Mammary epithelial cell (primary cell): ENCODE results near the gene TYSND1.

Experiments used
- EZH2 ChIP-seq: IDR thresholded peaks from 2 replicates; pipeline ENCODE4 v1.6.1; 2012; ENCODE audit warnings: low read length, inconsistent platforms, borderline replicate concordance
- TF ChIP-seq, protein P1 (sequence below), 2 donors: IDR thresholded peaks in 1 of 2; conservative IDR thresholded peaks in 1 of 2; 2 replicates each; pipeline ENCODE4 v1.5.1; 2011 to 2012; ENCODE audit warnings: inconsistent platforms in 2 of 2, low read length in 2 of 2, mild to moderate bottlenecking in 2 of 2, control low read depth in 1 of 2, low read depth in 1 of 2; ENCODE audit not compliant: insufficient read depth in 1 of 2; ENCODE audit errors: extremely low read depth in 1 of 2

DNA sequence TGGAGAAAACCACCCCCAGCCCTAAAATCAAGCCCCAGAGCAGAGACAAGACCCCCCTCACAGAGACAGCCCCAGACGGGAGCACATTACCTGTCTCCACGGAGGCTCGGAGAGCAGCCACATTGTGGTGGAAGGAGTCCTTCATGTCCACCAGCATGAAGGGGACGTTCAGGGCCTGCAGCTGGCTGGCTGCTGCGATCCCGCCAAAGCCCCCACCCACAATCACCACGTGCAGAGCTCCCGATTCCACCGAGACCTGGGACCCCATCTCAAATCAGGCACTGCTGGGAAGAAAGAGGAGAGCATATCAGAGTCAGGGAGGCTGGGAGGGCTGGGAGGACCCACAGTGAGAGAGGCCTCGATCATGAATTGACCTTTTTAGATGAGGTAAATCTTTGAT is 22.7 kb downstream of the TYSND1 start:
- TF ChIP-seq, protein P1, sequence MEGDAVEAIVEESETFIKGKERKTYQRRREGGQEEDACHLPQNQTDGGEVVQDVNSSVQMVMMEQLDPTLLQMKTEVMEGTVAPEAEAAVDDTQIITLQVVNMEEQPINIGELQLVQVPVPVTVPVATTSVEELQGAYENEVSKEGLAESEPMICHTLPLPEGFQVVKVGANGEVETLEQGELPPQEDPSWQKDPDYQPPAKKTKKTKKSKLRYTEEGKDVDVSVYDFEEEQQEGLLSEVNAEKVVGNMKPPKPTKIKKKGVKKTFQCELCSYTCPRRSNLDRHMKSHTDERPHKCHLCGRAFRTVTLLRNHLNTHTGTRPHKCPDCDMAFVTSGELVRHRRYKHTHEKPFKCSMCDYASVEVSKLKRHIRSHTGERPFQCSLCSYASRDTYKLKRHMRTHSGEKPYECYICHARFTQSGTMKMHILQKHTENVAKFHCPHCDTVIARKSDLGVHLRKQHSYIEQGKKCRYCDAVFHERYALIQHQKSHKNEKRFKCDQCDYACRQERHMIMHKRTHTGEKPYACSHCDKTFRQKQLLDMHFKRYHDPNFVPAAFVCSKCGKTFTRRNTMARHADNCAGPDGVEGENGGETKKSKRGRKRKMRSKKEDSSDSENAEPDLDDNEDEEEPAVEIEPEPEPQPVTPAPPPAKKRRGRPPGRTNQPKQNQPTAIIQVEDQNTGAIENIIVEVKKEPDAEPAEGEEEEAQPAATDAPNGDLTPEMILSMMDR (conservative IDR thresholded peaks at IDR 0.05 in 1 of 2, IDR thresholded peaks at IDR 0.05 in 1 of 2; ENCODE audit: extremely low read depth in 1 of 2, insufficient read depth in 1 of 2, low read depth in 1 of 2, low read length in 2 of 2): no peak
- no peak for TF ChIP-seq EZH2
